ENCODE results near the gene PLEKHA7. TPM values are rescaled to one million over a fixed set of nuclear protein-coding genes. Genes with fewer than 3 reads are reported as not detected.

The PLEKHA7 gene
- total RNA-seq, 1 donor from 2014 or later, result 0.92 TPM

GRCh38 chr11:16773981-16774935, 240.0 kb downstream of the PLEKHA7 start:
- Mint-ChIP-seq H3K4me1 (ENCODE audit: low read depth) (no peaks in the 10 kb centered on the region), H3K27me3 (ENCODE audit: low read depth) (peaks cover 2% of the 10 kb centered on the region), H3K4me3 (ENCODE audit: unreplicated experiment) (no peak overlapping the region), H3K36me3 (ENCODE audit: low read depth) (no peaks in the 10 kb centered on the region), H3K27ac (ENCODE audit: unreplicated experiment) (no peak overlapping the region), H3K9me3 (ENCODE audit: low read depth) (no peaks in the 10 kb centered on the region)
- DNase-seq (ENCODE audit: low spot score), result no peak
- TF ChIP-seq CTCF (IDR thresholded peaks at IDR 0.05), result no peak

- no peak overlapping the region for H3K4me3 Mint-ChIP-seq (ENCODE audit: unreplicated experiment)
- TF ChIP-seq CTCF (IDR thresholded peaks at IDR 0.05), result no peak
- H3K27ac Mint-ChIP-seq (ENCODE audit: unreplicated experiment), result no peak overlapping the region
- DNase-seq (ENCODE audit: low spot score), result no peak
- no peaks in the 10 kb centered on the region for H3K36me3 Mint-ChIP-seq (ENCODE audit: low read depth)
- H3K4me1 Mint-ChIP-seq (ENCODE audit: low read depth), result no peaks in the 10 kb centered on the region
- H3K27me3 Mint-ChIP-seq (ENCODE audit: low read depth), result peaks cover 2% of the 10 kb centered on the region
- no peaks in the 10 kb centered on the region for H3K9me3 Mint-ChIP-seq (ENCODE audit: low read depth)
Measured at GRCh38 chr11:16772141-16772512, 242.1 kb downstream of the PLEKHA7 start.

- Mint-ChIP-seq H3K27ac (ENCODE audit: unreplicated experiment) (no peak overlapping the region), H3K36me3 (ENCODE audit: low read depth) (no peaks in the 10 kb centered on the region), H3K4me3 (ENCODE audit: unreplicated experiment) (no peak overlapping the region), H3K4me1 (ENCODE audit: low read depth) (no peaks in the 10 kb centered on the region), H3K27me3 (ENCODE audit: low read depth) (peaks cover 2% of the 10 kb centered on the region), H3K9me3 (ENCODE audit: low read depth) (no peaks in the 10 kb centered on the region)
- DNase-seq (ENCODE audit: low spot score), result no peak
- TF ChIP-seq CTCF (IDR thresholded peaks at IDR 0.05), result no peak
Measured at GRCh38 chr11:16771350-16772140, 242.7 kb downstream of the PLEKHA7 start.

- no peaks in the 10 kb centered on the region for H3K4me1 Mint-ChIP-seq (ENCODE audit: low read depth)
- no peak for TF ChIP-seq CTCF (IDR thresholded peaks at IDR 0.05)
- no peak overlapping the region for H3K4me3 Mint-ChIP-seq (ENCODE audit: unreplicated experiment)
- no peak for DNase-seq (ENCODE audit: low spot score)
- H3K27ac Mint-ChIP-seq (ENCODE audit: unreplicated experiment), result no peak overlapping the region
- no peaks in the 10 kb centered on the region for H3K36me3 Mint-ChIP-seq (ENCODE audit: low read depth)
- H3K27me3 Mint-ChIP-seq (ENCODE audit: low read depth), result peaks cover 2% of the 10 kb centered on the region
- H3K9me3 Mint-ChIP-seq (ENCODE audit: low read depth), result no peaks in the 10 kb centered on the region
Measured at GRCh38 chr11:16770016-16770415, 244.2 kb downstream of the PLEKHA7 start.

GRCh38 chr11:16769386-16769785, 244.8 kb downstream of the PLEKHA7 start:
- no peak for DNase-seq (ENCODE audit: low spot score)
- no peak overlapping the region for H3K27ac Mint-ChIP-seq (ENCODE audit: unreplicated experiment)
- no peaks in the 10 kb centered on the region for H3K36me3 Mint-ChIP-seq (ENCODE audit: low read depth)
- H3K4me3 Mint-ChIP-seq (ENCODE audit: unreplicated experiment), result no peak overlapping the region
- no peaks in the 10 kb centered on the region for H3K4me1 Mint-ChIP-seq (ENCODE audit: low read depth)
- H3K9me3 Mint-ChIP-seq (ENCODE audit: low read depth), result no peaks in the 10 kb centered on the region
- TF ChIP-seq CTCF (IDR thresholded peaks at IDR 0.05), result no peak
- H3K27me3 Mint-ChIP-seq (ENCODE audit: low read depth), result peaks cover 2% of the 10 kb centered on the region

All from chondrocyte (in vitro differentiated cells).